GM12878 (cell line): ENCODE data around the gene OFD1. TPM values are rescaled to one million over a fixed set of nuclear protein-coding genes. Genes with fewer than 3 reads are reported as not detected.

Experiments
- ATAC-seq: fragments of 200-7000 bp; cut with Tn5 transposase; 3 replicates; pipeline ENCODE4 v1.9.1; 2020; ENCODE audit warnings: mild to moderate bottlenecking, moderate library complexity
- BruUV-seq: library from RNA; stranded (reverse); fragments of 400-500 nt; replicated peaks from 2 replicates; lab custom pipeline; 2021; lab: Mats Ljungman, UMichigan
- CTCF ChIA-PET: fragments of 300-600 bp; sonication (Branson Sonifier 250); formaldehyde crosslinking; extraction: SDS; loops from one replicate; lab custom pipeline; 2021; ENCODE audit warnings: inconsistent platforms; lab: Yijun Ruan, JAX
- POLR2A ChIA-PET: fragments of 350-600 bp; formaldehyde crosslinking; extraction: SDS; loops from one replicate; lab custom pipeline; 2021; ENCODE audit warnings: inconsistent platforms; lab: Charles Lee
- RAD21 ChIA-PET: fragments of 300-600 bp; sonication (Branson Sonifier 250); formaldehyde crosslinking; loops from one replicate; lab custom pipeline; 2023; ENCODE audit warnings: antibody characterized with exemption; ENCODE audit not compliant: unreplicated experiment; lab: Charles Lee
- SMC1A ChIA-PET: fragments of 300-600 bp; sonication (Branson Sonifier 250); formaldehyde crosslinking; loops from one replicate; lab custom pipeline; 2023; ENCODE audit not compliant: unreplicated experiment, uncharacterized antibody; lab: Charles Lee
- DNase-seq: peaks from one replicate; pipeline ENCODE4 v3.0.0-alpha.2; 2011; ENCODE audit warnings: low read depth, low spot score
- FAIRE-seq: peaks from 3 replicates; lab custom pipeline; 2011; peaks lifted over from hg19 to GRCh38; lab: Jason Lieb, UNC
- H2AFZ ChIP-seq: 2 replicates; pipeline ENCODE4 v1.6.0; 2011; ENCODE audit warnings: low read depth, low read length, control low read depth; ENCODE audit not compliant: control insufficient read depth
- H3K27ac ChIP-seq: 2 replicates; pipeline ENCODE4 v1.5.1; 2011; ENCODE audit warnings: control low read depth; ENCODE audit not compliant: control insufficient read depth, insufficient read depth
- H3K27me3 ChIP-seq, 2 experiments: replicated peaks in 1 of 2; 2 replicates each; pipeline versions ENCODE4 v1.6.0 to v1.6.1; 2011; ENCODE audit warnings: low read length in 1 of 2; ENCODE audit not compliant: control insufficient read depth in 2 of 2, insufficient read depth in 2 of 2
- H3K36me3 ChIP-seq, 2 experiments: 2 replicates each; pipeline ENCODE4 v1.5.1; 2011; ENCODE audit warnings: low read length in 1 of 2; ENCODE audit not compliant: control insufficient read depth in 2 of 2, insufficient read depth in 2 of 2
- H3K4me1 ChIP-seq: 2 replicates; pipeline ENCODE4 v1.6.1; 2011; ENCODE audit warnings: mild to moderate bottlenecking, low read length, moderate library complexity, mixed read lengths; ENCODE audit not compliant: control insufficient read depth, insufficient read depth
- H3K4me2 ChIP-seq: 2 replicates; pipeline ENCODE4 v1.6.0; 2011; ENCODE audit warnings: control low read depth; ENCODE audit not compliant: control insufficient read depth, insufficient read depth
- H3K4me3 ChIP-seq: fragments of 200-600 bp; sonication (generic); 2 replicates; pipeline ENCODE4 v1.5.1; 2016
- H3K79me2 ChIP-seq: 2 replicates; pipeline ENCODE4 v1.6.0; 2011; ENCODE audit warnings: low read length; ENCODE audit not compliant: control insufficient read depth, insufficient read depth
- H3K9ac ChIP-seq: 2 replicates; pipeline ENCODE4 v1.8.0; 2011; ENCODE audit warnings: low read length, control low read depth, mixed read lengths; ENCODE audit not compliant: control insufficient read depth, insufficient read depth
- H3K9me3 ChIP-seq: replicated peaks from 3 replicates; pipeline ENCODE4 v1.5.1; 2011; ENCODE audit warnings: mild to moderate bottlenecking, low read length; ENCODE audit not compliant: control insufficient read depth, insufficient read depth
- H4K20me1 ChIP-seq: 2 replicates; pipeline ENCODE4 v1.6.0; 2011; ENCODE audit not compliant: control insufficient read depth, insufficient read depth
- CBFB ChIP-seq: IDR thresholded peaks from 2 replicates; pipeline ENCODE4 v1.6.1; 2016; ENCODE audit warnings: antibody characterized with exemption, low read depth
- CEBPB ChIP-seq, 2 experiments: fragments of 150-350 bp in 1 of 2; IDR thresholded peaks; 2 replicates each; pipeline ENCODE4 v1.6.1; 2012 to 2014; ENCODE audit warnings: low read depth in 2 of 2, low read length in 2 of 2, borderline replicate concordance in 1 of 2, inconsistent platforms in 1 of 2
- CHD1 ChIP-seq: IDR thresholded peaks from 2 replicates; pipeline ENCODE4 v1.6.1; 2012; ENCODE audit warnings: low read depth, low read length, improper control_type of control experiment
- HDAC2 ChIP-seq: fragments of 200-600 bp; sonication (generic); IDR thresholded peaks from 2 replicates; pipeline ENCODE4 v1.6.1; 2017
- IRF4 ChIP-seq: IDR thresholded peaks from 2 replicates; pipeline ENCODE4 v1.6.1; 2011; ENCODE audit warnings: low read depth, low read length
- JUNB ChIP-seq: IDR thresholded peaks from 2 replicates; pipeline ENCODE4 v1.6.1; 2016; ENCODE audit warnings: antibody characterized with exemption, mild to moderate bottlenecking
- POLR2AphosphoS2 ChIP-seq: IDR thresholded peaks from 2 replicates; pipeline ENCODE4 v1.6.1; 2011; ENCODE audit warnings: low read depth, mild to moderate bottlenecking, low read length, improper control_type of control experiment, moderate library complexity
- POLR2AphosphoS5 ChIP-seq: IDR thresholded peaks from 2 replicates; pipeline ENCODE4 v1.6.1; 2011; ENCODE audit warnings: mild to moderate bottlenecking, low read length, inconsistent platforms
- RELA ChIP-seq: fragments of 450-650 bp; IDR thresholded peaks from 2 replicates; pipeline ENCODE4 v1.8.0; 2014; ENCODE audit warnings: borderline replicate concordance; ENCODE audit not compliant: partially characterized antibody
- SRF ChIP-seq, 2 experiments: IDR thresholded peaks; 2 replicates each; pipeline ENCODE4 v1.6.1; 2011; ENCODE audit warnings: low read depth in 2 of 2, low read length in 2 of 2, mild to moderate bottlenecking in 1 of 2, moderate library complexity in 1 of 2
- in situ Hi-C: fragments of 300-500 bp; cut with MboI; formaldehyde crosslinking; loops from 9 replicates; pipeline ENCODE4 v1.14.3; 2018; ENCODE audit warnings: mixed read lengths
- intact Hi-C: fragments of 100-400 bp; cut with micrococcal nuclease; formaldehyde crosslinking; loops from one replicate; pipeline ENCODE4 v1.14.2; 2022; ENCODE audit not compliant: unreplicated experiment
- polyA plus RNA-seq, 11 experiments: library from polyadenylated mRNA; depleted of rRNA in 4 of 11; unstranded in 6 of 11; stranded (reverse) in 5 of 11; fragments of >200 nt; fragmentation: Nextera tagmentation in 4 of 11; fragmentation: Illumina TruSeq in 1 of 11; extraction: Ambion mirVana in 4 of 11; extraction: Trizol in 1 of 11; gene quantifications; 1 replicate in 1 of 11; 2 replicates in 10 of 11; pipeline versions ENCODE4 v1.2.1 to v1.2.3, GENCODE V29; 2011 to 2016; ENCODE audit warnings: inconsistent platforms in 2 of 11, missing spikeins in 2 of 11, low read depth in 1 of 11
- total RNA-seq, 4 experiments: library from RNA; depleted of rRNA in 3 of 4; stranded (reverse); fragments of >200 nt in 3 of 4; fragmentation: Illumina TruSeq in 1 of 4; extraction: Trizol in 1 of 4; gene quantifications; 2 replicates each; pipeline versions ENCODE4 v1.2.1 to v1.2.3, GENCODE V29; 2013 to 2021
- TF ChIP-seq, protein P1 (sequence below): fragments of 450-650 bp; IDR thresholded peaks from 2 replicates; pipeline ENCODE4 v1.6.1; 2017; ENCODE audit warnings: low read depth, mild to moderate bottlenecking, moderate library complexity
- TF ChIP-seq, protein P2 (sequence below): IDR thresholded peaks from 2 replicates; pipeline ENCODE4 v1.6.1; 2011; ENCODE audit warnings: borderline replicate concordance, low read depth, mild to moderate bottlenecking, moderate library complexity, low read length; ENCODE audit not compliant: insufficient read depth, poor library complexity, severe bottlenecking
- TF ChIP-seq, protein P3 (sequence below): fragments of 450-650 bp; IDR thresholded peaks from 2 replicates; pipeline ENCODE4 v1.6.1; 2016; ENCODE audit warnings: mild to moderate bottlenecking, moderate library complexity, borderline replicate concordance

Gene OFD1
- total and polyA plus RNA-seq, 10 of the 15 experiments (the other 5 are each of a cell fraction or from before 2014, with no cell fraction given): 22.4 to 77.2 (median 34.1) TPM

DNA sequence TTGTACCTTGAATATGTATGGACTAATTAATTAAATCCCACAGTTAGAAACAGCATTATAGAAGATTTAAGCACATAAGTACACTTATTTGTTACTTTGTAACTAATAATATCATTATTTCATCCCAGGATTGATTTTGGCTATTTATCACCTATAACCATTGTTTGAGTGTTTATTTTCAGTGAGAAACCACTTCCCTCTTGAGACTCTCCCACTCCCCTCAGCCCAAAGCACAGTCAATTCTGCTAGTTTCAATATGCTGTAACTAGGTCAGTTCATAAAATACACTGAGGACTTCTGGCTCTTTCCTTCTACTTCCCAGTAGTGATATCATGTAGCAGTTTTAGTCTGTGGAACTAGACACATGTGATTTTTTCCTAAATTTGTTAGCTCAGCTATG is 16.3 kb downstream of the OFD1 start:
- ChIA-PET POLR2A (interaction anchor here (0.7 to 2.1 kb wide), 5 partner anchors 11 to 128 kb away, joined by 3 to 9 read pairs (median 6); partner anchors contain the start of genes OFD1 and TRAPPC2), CTCF (interaction anchor here (0.5 to 11.5 kb wide), 22 partner anchors 9 to 284 kb away, joined by 3 to 113 read pairs (median 5); partner anchors contain the start of genes GEMIN8, OFD1, RAB9A and TRAPPC2), RAD21 (interaction anchor here (0.9 to 15.7 kb wide), 21 partner anchors 8 to 281 kb away, joined by 3 to 175 read pairs (median 9); partner anchors contain the start of genes GEMIN8, OFD1 and TRAPPC2), SMC1A (interaction anchor here (0.6 to 14.7 kb wide), 25 partner anchors 9 to 1451 kb away, joined by 3 to 198 read pairs (median 6); partner anchors contain the start of genes GEMIN8, OFD1 and TRAPPC2)
- Histone ChIP-seq H3K9ac (peak overlapping the region; percentile 30), H2AFZ (no peak overlapping the region), H3K4me1 (peaks cover 40% of the 10 kb centered on the region), H3K27me3 (no peaks in the 10 kb centered on the region), H4K20me1 (no peaks in the 10 kb centered on the region), H3K4me3 (no peak overlapping the region), H3K27ac (peak overlapping the region; percentile 57; the same call in 1 of the 2 replicates), H3K79me2 (no peaks in the 10 kb centered on the region; the same call in none of the 2 replicates), H3K9me3 (no peaks in the 10 kb centered on the region), H3K4me2 (peak overlapping the region; percentile 59), H3K36me3 (peaks cover 0 to 16% of the 10 kb centered on the region in 2 experiments; a peak in 3 of 4 replicates)
- in situ Hi-C loops: no loop called here
- ATAC-seq (peak; percentile 78), FAIRE-seq (peak; percentile 54), DNase-seq (no peak)
- BruUV-seq: no TSS peak
- intact Hi-C loops: loop anchor here (1.0 to 5.0 kb wide), 6 partner anchors 54 to 664 kb away; partner anchors contain the start of gene GEMIN8
- no peak for TF ChIP-seq HDAC2
- TF ChIP-seq, protein P1, sequence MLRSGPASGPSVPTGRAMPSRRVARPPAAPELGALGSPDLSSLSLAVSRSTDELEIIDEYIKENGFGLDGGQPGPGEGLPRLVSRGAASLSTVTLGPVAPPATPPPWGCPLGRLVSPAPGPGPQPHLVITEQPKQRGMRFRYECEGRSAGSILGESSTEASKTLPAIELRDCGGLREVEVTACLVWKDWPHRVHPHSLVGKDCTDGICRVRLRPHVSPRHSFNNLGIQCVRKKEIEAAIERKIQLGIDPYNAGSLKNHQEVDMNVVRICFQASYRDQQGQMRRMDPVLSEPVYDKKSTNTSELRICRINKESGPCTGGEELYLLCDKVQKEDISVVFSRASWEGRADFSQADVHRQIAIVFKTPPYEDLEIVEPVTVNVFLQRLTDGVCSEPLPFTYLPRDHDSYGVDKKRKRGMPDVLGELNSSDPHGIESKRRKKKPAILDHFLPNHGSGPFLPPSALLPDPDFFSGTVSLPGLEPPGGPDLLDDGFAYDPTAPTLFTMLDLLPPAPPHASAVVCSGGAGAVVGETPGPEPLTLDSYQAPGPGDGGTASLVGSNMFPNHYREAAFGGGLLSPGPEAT: peak; percentile 44; the same call in 1 of the 2 replicates
- TF ChIP-seq IRF4: peak; percentile 80
- TF ChIP-seq, protein P2, sequence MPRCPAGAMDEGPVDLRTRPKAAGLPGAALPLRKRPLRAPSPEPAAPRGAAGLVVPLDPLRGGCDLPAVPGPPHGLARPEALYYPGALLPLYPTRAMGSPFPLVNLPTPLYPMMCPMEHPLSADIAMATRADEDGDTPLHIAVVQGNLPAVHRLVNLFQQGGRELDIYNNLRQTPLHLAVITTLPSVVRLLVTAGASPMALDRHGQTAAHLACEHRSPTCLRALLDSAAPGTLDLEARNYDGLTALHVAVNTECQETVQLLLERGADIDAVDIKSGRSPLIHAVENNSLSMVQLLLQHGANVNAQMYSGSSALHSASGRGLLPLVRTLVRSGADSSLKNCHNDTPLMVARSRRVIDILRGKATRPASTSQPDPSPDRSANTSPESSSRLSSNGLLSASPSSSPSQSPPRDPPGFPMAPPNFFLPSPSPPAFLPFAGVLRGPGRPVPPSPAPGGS: peak; percentile 56
- TF ChIP-seq RELA: no peak
- TF ChIP-seq, protein P3, sequence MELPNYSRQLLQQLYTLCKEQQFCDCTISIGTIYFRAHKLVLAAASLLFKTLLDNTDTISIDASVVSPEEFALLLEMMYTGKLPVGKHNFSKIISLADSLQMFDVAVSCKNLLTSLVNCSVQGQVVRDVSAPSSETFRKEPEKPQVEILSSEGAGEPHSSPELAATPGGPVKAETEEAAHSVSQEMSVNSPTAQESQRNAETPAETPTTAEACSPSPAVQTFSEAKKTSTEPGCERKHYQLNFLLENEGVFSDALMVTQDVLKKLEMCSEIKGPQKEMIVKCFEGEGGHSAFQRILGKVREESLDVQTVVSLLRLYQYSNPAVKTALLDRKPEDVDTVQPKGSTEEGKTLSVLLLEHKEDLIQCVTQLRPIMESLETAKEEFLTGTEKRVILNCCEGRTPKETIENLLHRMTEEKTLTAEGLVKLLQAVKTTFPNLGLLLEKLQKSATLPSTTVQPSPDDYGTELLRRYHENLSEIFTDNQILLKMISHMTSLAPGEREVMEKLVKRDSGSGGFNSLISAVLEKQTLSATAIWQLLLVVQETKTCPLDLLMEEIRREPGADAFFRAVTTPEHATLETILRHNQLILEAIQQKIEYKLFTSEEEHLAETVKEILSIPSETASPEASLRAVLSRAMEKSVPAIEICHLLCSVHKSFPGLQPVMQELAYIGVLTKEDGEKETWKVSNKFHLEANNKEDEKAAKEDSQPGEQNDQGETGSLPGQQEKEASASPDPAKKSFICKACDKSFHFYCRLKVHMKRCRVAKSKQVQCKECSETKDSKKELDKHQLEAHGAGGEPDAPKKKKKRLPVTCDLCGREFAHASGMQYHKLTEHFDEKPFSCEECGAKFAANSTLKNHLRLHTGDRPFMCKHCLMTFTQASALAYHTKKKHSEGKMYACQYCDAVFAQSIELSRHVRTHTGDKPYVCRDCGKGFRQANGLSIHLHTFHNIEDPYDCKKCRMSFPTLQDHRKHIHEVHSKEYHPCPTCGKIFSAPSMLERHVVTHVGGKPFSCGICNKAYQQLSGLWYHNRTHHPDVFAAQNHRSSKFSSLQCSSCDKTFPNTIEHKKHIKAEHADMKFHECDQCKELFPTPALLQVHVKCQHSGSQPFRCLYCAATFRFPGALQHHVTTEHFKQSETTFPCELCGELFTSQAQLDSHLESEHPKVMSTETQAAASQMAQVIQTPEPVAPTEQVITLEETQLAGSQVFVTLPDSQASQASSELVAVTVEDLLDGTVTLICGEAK: no peak
- no peak for TF ChIP-seq POLR2AphosphoS5
- no peak for TF ChIP-seq CEBPB (IDR thresholded peaks at IDR 0.05; ENCODE audit: borderline replicate concordance in 1 of 2, low read depth in 2 of 2, low read length in 2 of 2)
- no peak for TF ChIP-seq CBFB
- no peak for TF ChIP-seq CHD1
- TF ChIP-seq SRF (IDR thresholded peaks at IDR 0.05; ENCODE audit: low read depth in 2 of 2, low read length in 2 of 2): no peak
- TF ChIP-seq JUNB: peak; percentile 88
- TF ChIP-seq POLR2AphosphoS2: no peak
